Ovary (tissue), 3 donors: ENCODE data around the gene TMCC3.

ENCODE experiments used
- CTCF ChIP-seq, 3 donors: fragments of 450-650 bp in 2 of 3; fragments of 200-600 bp in 1 of 3; IDR thresholded peaks; one replicate each; pipeline versions ENCODE4 v1.5.1 to v1.8.0; 2016 to 2022; ENCODE audit warnings: antibody characterized with exemption in 3 of 3, mild to moderate bottlenecking in 1 of 3
- POLR2A ChIP-seq: fragments of 450-650 bp; IDR thresholded peaks from one replicate; pipeline ENCODE4 v1.6.1; 2017; ENCODE audit warnings: antibody characterized with exemption, mild to moderate bottlenecking, moderate library complexity
- donor health status: DM: no; HTN: no; CAD: no.

GRCh38 chr12:94604366-94604698, 46.0 kb downstream of the TMCC3 start:
- TF ChIP-seq CTCF (IDR thresholded peaks at IDR 0.05) = no peak
- TF ChIP-seq POLR2A = no peak
